Large intestine (tissue), 3 donors: ENCODE measurements around the gene ERBB3. TPM values are rescaled to one million over a fixed set of nuclear protein-coding genes. Genes with fewer than 3 reads are reported as not detected.
A peak's percentile ranks its signal among the peaks of the same experiment; 100 is the strongest.

Experiments used
- DNase-seq, 2 donors: peaks; one replicate each; pipeline versions ENCODE4 v3.0.0 to v3.0.0-alpha.2; 2013
- H3K27ac ChIP-seq: one replicate; pipeline ENCODE4 v1.5.1; 2013; ENCODE audit warnings: low read length
- H3K27me3 ChIP-seq: 2 replicates; pipeline ENCODE4 v1.6.1; 2013; ENCODE audit warnings: low read length; ENCODE audit not compliant: control insufficient read depth, insufficient read depth
- H3K36me3 ChIP-seq: 2 replicates; pipeline ENCODE4 v1.6.1; 2013; ENCODE audit warnings: low read length; ENCODE audit not compliant: control insufficient read depth, insufficient read depth
- H3K4me1 ChIP-seq: one replicate; pipeline ENCODE4 v1.6.1; 2013; ENCODE audit warnings: low read length; ENCODE audit not compliant: control insufficient read depth, insufficient read depth
- H3K4me3 ChIP-seq: one replicate; pipeline ENCODE4 v1.5.1; 2013; ENCODE audit warnings: low read length
- H3K9me3 ChIP-seq: one replicate; pipeline ENCODE4 v1.6.1; 2013; ENCODE audit warnings: mild to moderate bottlenecking, low read depth, low read length, moderate library complexity; ENCODE audit not compliant: control insufficient read depth
- WGBS: methylation state at CpG from one replicate; pipeline ENCODE4 v1.1.5; 2013; ENCODE audit warnings: low lambda C conversion rate; ENCODE audit not compliant: insufficient coverage; 5-methylcytosine and 5-hydroxymethylcytosine counted together
- polyA plus RNA-seq: library from polyadenylated mRNA; unstranded; fragments of 120-200 nt; gene quantifications from one replicate; pipeline ENCODE4 v1.2.1, GENCODE V29; 2013

Gene ERBB3
- polyA plus RNA-seq, 1 donor: 326 TPM

DNA sequence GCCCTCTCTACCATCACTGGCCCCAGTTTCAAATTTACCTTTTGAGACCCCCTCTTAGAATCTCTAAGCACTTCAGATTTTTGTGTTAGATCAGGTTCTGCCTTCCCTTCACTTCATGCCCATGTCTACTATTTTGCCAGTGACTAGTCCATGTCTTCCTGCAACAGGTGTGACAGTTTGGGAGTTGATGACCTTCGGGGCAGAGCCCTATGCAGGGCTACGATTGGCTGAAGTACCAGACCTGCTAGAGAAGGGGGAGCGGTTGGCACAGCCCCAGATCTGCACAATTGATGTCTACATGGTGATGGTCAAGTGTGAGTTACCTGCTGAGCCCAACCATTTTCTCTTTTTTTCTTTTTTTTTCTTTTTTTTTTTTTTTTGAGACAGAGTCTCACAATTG lies 18.6 kb downstream of the ERBB3 start:
- H3K36me3 ChIP-seq: peaks cover 80% of the 10 kb centered on the region
- no peak overlapping the region for H3K27ac ChIP-seq
- H3K9me3 ChIP-seq: no peaks in the 10 kb centered on the region
- no peak for DNase-seq
- H3K27me3 ChIP-seq: no peaks in the 10 kb centered on the region
- no CpG with 5 or more reads among the region's 3 CpGs for WGBS
- H3K4me3 ChIP-seq: no peak overlapping the region
- H3K4me1 ChIP-seq: peaks cover 3% of the 10 kb centered on the region

DNA sequence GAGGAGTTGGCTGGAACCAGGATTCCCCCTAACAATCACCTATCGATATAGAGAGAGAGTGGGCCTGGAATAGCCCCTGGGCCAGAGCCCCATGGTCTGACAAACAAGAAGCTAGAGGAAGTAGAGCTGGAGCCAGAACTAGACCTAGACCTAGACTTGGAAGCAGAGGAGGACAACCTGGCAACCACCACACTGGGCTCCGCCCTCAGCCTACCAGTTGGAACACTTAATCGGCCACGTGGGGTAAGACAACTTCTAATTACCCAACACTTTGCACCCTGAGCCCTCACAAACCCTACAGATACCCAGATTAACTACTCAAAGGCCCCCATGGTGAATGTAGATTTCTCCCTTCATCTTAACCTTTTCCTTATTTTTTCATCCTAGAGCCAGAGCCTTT lies 19.8 kb downstream of the ERBB3 start:
- Histone ChIP-seq H3K4me1 (peaks cover 6% of the 10 kb centered on the region), H3K27ac (no peak overlapping the region), H3K36me3 (peaks cover 69% of the 10 kb centered on the region), H3K27me3 (no peaks in the 10 kb centered on the region), H3K9me3 (no peaks in the 10 kb centered on the region), H3K4me3 (no peak overlapping the region)
- no peak for DNase-seq
- no CpG with 5 or more reads among the region's 4 CpGs for WGBS

GRCh38 chr12:56101045-56101444 lies 21.1 kb downstream of the ERBB3 start:
- Histone ChIP-seq H3K36me3 (peaks cover 56% of the 10 kb centered on the region), H3K27me3 (no peaks in the 10 kb centered on the region), H3K9me3 (no peaks in the 10 kb centered on the region), H3K4me1 (peaks cover 10% of the 10 kb centered on the region), H3K4me3 (no peak overlapping the region), H3K27ac (no peak overlapping the region)
- 85% methylated on average over 4 of the region's 14 CpGs for WGBS
- DNase-seq: no peak

DNA sequence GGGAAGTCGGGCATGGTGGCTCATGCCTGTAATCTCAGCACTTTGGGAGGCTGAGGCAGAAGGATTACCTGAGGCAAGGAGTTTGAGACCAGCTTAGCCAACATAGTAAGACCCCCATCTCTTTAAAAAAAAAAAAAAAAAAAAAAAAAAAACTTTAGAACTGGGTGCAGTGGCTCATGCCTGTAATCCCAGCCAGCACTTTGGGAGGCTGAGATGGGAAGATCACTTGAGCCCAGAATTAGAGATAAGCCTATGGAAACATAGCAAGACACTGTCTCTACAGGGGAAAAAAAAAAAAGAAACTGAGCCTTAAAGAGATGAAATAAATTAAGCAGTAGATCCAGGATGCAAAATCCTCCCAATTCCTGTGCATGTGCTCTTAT lies 22.7 kb downstream of the ERBB3 start:
- peaks cover 51% of the 10 kb centered on the region for H3K36me3 ChIP-seq
- H3K4me3 ChIP-seq: no peak overlapping the region
- H3K27me3 ChIP-seq: no peaks in the 10 kb centered on the region
- H3K27ac ChIP-seq: no peak overlapping the region
- no peaks in the 10 kb centered on the region for H3K9me3 ChIP-seq
- DNase-seq: no peak
- WGBS: no CpG with 5 or more reads among the region's 1 CpG
- H3K4me1 ChIP-seq: peaks cover 17% of the 10 kb centered on the region

DNA sequence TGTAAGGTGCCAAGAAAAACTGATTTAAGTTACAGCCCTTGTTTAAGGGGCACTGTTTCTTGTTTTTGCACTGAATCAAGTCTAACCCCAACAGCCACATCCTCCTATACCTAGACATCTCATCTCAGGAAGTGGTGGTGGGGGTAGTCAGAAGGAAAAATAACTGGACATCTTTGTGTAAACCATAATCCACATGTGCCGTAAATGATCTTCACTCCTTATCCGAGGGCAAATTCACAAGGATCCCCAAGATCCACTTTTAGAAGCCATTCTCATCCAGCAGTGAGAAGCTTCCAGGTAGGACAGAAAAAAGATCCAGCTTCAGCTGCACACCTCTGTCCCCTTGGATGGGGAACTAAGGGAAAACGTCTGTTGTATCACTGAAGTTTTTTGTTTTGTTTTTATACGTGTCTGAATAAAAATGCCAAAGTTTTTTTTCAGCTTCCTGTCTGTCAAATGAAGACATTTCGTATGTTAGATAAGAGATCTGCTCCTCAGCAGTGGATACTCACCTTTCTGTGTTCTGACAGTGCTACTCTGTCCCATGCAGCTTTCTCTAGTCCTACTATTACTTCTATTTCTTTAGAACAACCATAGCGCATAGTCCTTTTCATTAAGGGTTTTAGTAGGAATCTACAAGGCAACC lies 23.2 kb downstream of the ERBB3 start:
- Histone ChIP-seq H3K27ac (peak overlapping the region; percentile 79), H3K36me3 (peaks cover 54% of the 10 kb centered on the region), H3K27me3 (no peaks in the 10 kb centered on the region), H3K9me3 (no peaks in the 10 kb centered on the region), H3K4me3 (peak overlapping the region; percentile 89), H3K4me1 (peaks cover 22% of the 10 kb centered on the region)
- DNase-seq: no peak
- WGBS: 72% methylated on average over 3 of the region's 6 CpGs

DNA sequence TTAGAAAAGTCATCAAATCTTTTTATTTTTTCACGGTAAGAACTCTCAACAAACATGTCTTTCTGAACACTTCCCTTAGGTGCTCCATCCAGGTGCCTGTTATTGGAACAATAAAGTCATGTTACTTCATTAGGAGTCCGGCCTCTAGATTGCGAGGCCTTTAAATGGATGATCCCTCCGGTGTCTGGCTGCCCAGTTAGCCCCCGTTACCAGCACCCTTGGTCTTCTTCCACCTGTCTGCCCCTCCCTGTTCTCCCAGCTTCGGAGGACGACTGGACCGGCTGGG lies 23.8 kb downstream of the ERBB3 start:
- WGBS: 13% methylated on average over 3 of the region's 8 CpGs
- H3K4me3 ChIP-seq: peak overlapping the region; percentile 89
- no peaks in the 10 kb centered on the region for H3K27me3 ChIP-seq
- no peaks in the 10 kb centered on the region for H3K9me3 ChIP-seq
- peaks cover 22% of the 10 kb centered on the region for H3K4me1 ChIP-seq
- peaks cover 54% of the 10 kb centered on the region for H3K36me3 ChIP-seq
- peak overlapping the region; percentile 79 for H3K27ac ChIP-seq
- no peak for DNase-seq

- WGBS: no CpG with 5 or more reads among the region's 60 CpGs
These were observed 24.3 kb downstream of the ERBB3 start, which contains the start of gene PA2G4 for GRCh38 chr12:56104109-56104814. TSS of gene PA2G4 (plus strand) at chr12:56104559. CDS start at chr12:56104738, 179 bp downstream.

GRCh38 chr12:56104815-56105608 lies 25.0 kb downstream of the ERBB3 start:
- Histone ChIP-seq H3K27me3 (no peaks in the 10 kb centered on the region), H3K9me3 (no peaks in the 10 kb centered on the region), H3K27ac (peak overlapping the region; percentile 79), H3K36me3 (peaks cover 53% of the 10 kb centered on the region), H3K4me1 (peaks cover 22% of the 10 kb centered on the region), H3K4me3 (peak overlapping the region; percentile 89)
- peak in 1 of 2 donors; percentile 50 for DNase-seq
- WGBS: no CpG with 5 or more reads among the region's 40 CpGs

More at GRCh38 chr12:56104109-56104814, 24.3 kb downstream of the ERBB3 start, which contains the start of gene PA2G4:
- Histone ChIP-seq H3K9me3 (no peaks in the 10 kb centered on the region), H3K27ac (peak within 1 kb of the TSS; percentile 79), H3K27me3 (no peaks in the 10 kb centered on the region), H3K4me3 (peak within 1 kb of the TSS; percentile 89), H3K4me1 (peaks cover 22% of the 10 kb centered on the region), H3K36me3 (peaks cover 53% of the 10 kb centered on the region)
- peak; percentile 99 to 100 for DNase-seq

DNA sequence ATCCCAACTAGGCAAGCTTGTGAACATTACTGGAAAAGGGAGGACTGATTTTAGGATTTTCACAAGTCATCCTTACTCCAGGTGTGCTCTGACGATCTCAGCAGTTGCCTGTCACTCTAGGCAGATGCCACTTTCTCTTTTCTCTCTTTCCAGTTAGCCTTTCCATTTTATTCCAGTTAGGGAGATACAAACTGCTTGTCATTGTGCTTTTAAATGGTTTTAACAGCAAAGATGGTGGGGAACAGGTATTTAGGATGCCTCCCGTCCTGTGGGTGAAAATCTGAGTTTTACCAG lies 25.6 kb downstream of the ERBB3 start:
- Histone ChIP-seq H3K36me3 (peaks cover 56% of the 10 kb centered on the region), H3K27me3 (no peaks in the 10 kb centered on the region), H3K4me3 (peak overlapping the region; percentile 89), H3K9me3 (no peaks in the 10 kb centered on the region), H3K27ac (peak overlapping the region; percentile 79), H3K4me1 (peaks cover 22% of the 10 kb centered on the region)
- no peak for DNase-seq
- WGBS: no CpG with 5 or more reads among the region's 2 CpGs

DNA sequence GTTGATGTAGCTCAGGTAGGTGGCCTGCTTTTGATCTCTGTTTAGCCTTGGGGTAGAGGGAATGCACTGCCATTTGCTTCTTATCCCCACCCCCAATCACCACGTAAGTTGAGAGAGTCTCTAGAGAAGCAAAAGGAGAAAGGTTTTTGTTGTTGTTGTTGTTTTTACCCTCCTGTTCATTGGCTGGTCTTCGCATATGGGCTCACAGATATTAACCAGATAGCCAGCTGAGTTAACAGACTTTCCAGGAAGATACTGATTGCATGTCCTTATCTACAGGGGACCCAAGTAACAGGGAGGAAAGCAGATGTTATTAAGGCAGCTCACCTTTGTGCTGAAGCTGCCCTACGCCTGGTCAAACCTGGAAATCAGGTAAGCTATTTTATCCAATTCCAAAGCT lies 27.3 kb downstream of the ERBB3 start:
- WGBS: no CpG with 5 or more reads among the region's 3 CpGs
- no peak for DNase-seq
- H3K36me3 ChIP-seq: peaks cover 58% of the 10 kb centered on the region

More for the DNA sequence above, 27.3 kb downstream of the ERBB3 start:
- H3K4me1 ChIP-seq: peaks cover 22% of the 10 kb centered on the region
- H3K27ac ChIP-seq: peak overlapping the region; percentile 7
- H3K4me3 ChIP-seq: no peak overlapping the region
- H3K27me3 ChIP-seq: no peaks in the 10 kb centered on the region
- no peaks in the 10 kb centered on the region for H3K9me3 ChIP-seq
